Calu3 (cell line): ENCODE results near the gene SLC25A10. TPM values are rescaled to one million over a fixed set of nuclear protein-coding genes. Genes with fewer than 3 reads are reported as not detected.

Experiments used
- BruUV-seq: library from RNA; stranded (reverse); fragments of 400-500 nt; replicated peaks from 2 replicates; lab custom pipeline; 2021; lab: Mats Ljungman, UMichigan
- CTCF ChIA-PET: fragments of 300-600 bp; sonication (Branson Sonifier 250); formaldehyde crosslinking; loops from one replicate; lab custom pipeline; 2022; ENCODE audit warnings: antibody characterized with exemption; lab: Charles Lee
- DNase-seq: peaks from one replicate; pipeline ENCODE4 v3.0.0; 2022
- H3K27ac Mint-ChIP-seq: one replicate; pipeline ENCODE4 v1.8.0; 2022; ENCODE audit warnings: mixed read lengths; ENCODE audit not compliant: unreplicated experiment
- H3K27me3 Mint-ChIP-seq: one replicate; pipeline ENCODE4 v1.8.0; 2022; ENCODE audit warnings: mixed read lengths; ENCODE audit not compliant: unreplicated experiment
- H3K36me3 Mint-ChIP-seq: one replicate; pipeline ENCODE4 v1.8.0; 2022; ENCODE audit warnings: mild to moderate bottlenecking, moderate library complexity, mixed read lengths; ENCODE audit not compliant: insufficient read depth, unreplicated experiment
- H3K4me1 Mint-ChIP-seq: one replicate; pipeline ENCODE4 v1.8.0; 2022; ENCODE audit warnings: mild to moderate bottlenecking, low read depth, mixed read lengths; ENCODE audit not compliant: unreplicated experiment
- H3K4me3 Mint-ChIP-seq: one replicate; pipeline ENCODE4 v1.8.0; 2022; ENCODE audit warnings: mild to moderate bottlenecking, low read depth, moderate library complexity, mixed read lengths; ENCODE audit not compliant: unreplicated experiment
- H3K9me3 Mint-ChIP-seq: one replicate; pipeline ENCODE4 v1.8.0; 2022; ENCODE audit warnings: low read depth, mixed read lengths; ENCODE audit not compliant: unreplicated experiment
- intact Hi-C: fragments of 100-400 bp; cut with micrococcal nuclease; formaldehyde crosslinking; loops from one replicate; pipeline ENCODE4 v1.10.0; 2022; ENCODE audit not compliant: unreplicated experiment
- total RNA-seq: library from RNA; stranded (reverse); gene quantifications from 2 replicates; pipeline ENCODE4 v1.2.3, GENCODE V29; 2022
- TF ChIP-seq, protein P1 (sequence below): fragments of 200-600 bp; IDR thresholded peaks from one replicate; pipeline ENCODE4 v1.8.0; 2022; ENCODE audit warnings: antibody characterized with exemption; ENCODE audit not compliant: unreplicated experiment

Gene SLC25A10
- total RNA-seq, 1 experiment from 2014 or later: 72.3 TPM

DNA sequence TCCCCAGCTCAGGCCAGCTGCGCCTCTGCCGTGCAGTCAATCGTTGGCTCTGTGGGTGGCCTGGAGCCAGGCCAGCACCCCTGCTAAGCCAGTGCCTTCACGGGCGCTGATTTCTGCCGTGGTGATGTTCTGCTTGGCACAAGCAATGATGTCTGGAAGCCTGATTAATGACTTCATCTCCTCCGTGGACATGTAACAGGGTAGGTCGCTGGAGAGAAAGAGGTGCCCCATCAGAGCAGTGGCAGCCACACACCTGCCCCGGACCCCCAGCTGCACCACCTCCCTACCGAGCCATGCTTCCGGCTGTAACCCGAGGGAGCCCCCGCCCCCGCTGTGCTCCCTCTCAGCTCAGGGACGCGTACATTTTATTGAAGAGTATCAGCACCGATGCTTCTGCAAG is 30.4 kb upstream of the SLC25A10 start:
- DNase-seq: no peak
- H3K27me3 Mint-ChIP-seq: no peaks in the 10 kb centered on the region
- H3K4me3 Mint-ChIP-seq: peak overlapping the region; percentile 14
- H3K9me3 Mint-ChIP-seq: no peaks in the 10 kb centered on the region
- H3K27ac Mint-ChIP-seq: no peak overlapping the region
- intact Hi-C loops: no loop called here
- peaks cover 12% of the 10 kb centered on the region for H3K4me1 Mint-ChIP-seq
- BruUV-seq: no TSS peak
- CTCF ChIA-PET: no interaction called here
- peaks cover 63% of the 10 kb centered on the region for H3K36me3 Mint-ChIP-seq
- TF ChIP-seq, protein P1, sequence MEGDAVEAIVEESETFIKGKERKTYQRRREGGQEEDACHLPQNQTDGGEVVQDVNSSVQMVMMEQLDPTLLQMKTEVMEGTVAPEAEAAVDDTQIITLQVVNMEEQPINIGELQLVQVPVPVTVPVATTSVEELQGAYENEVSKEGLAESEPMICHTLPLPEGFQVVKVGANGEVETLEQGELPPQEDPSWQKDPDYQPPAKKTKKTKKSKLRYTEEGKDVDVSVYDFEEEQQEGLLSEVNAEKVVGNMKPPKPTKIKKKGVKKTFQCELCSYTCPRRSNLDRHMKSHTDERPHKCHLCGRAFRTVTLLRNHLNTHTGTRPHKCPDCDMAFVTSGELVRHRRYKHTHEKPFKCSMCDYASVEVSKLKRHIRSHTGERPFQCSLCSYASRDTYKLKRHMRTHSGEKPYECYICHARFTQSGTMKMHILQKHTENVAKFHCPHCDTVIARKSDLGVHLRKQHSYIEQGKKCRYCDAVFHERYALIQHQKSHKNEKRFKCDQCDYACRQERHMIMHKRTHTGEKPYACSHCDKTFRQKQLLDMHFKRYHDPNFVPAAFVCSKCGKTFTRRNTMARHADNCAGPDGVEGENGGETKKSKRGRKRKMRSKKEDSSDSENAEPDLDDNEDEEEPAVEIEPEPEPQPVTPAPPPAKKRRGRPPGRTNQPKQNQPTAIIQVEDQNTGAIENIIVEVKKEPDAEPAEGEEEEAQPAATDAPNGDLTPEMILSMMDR: no peak

DNA sequence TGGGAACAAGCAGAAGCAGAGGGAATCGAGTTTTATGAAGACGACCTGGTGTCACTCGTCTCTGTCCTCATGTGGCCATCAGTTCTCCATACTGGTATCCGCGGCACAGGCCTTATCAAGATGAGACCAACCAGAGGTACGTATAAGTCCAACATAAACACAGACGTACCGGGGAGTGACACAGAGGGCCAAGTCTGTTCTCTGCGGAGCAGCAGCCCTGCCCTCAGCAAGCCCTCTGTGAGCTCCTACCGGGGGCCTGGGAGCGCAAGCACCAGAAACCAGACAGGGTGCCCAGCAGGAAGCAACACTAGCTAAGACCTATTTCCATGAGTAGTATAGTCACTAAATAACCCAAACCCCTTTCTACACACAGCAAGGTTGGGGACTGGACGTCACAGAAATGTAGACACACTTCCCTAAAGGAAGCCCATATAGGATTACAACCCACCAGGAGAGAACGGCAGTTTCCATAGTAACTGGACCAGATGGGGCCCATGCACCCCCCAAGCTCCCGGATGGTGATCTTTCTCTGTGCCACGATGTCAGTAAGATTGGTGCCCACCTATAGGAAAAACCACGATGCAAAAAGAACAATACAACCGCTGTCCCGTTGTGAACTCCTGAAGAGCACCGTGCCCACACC is 29.4 kb upstream of the SLC25A10 start:
- Mint-ChIP-seq H3K9me3 (no peaks in the 10 kb centered on the region), H3K36me3 (peaks cover 72% of the 10 kb centered on the region), H3K4me1 (peaks cover 12% of the 10 kb centered on the region), H3K27me3 (no peaks in the 10 kb centered on the region), H3K4me3 (peak overlapping the region; percentile 71), H3K27ac (peak overlapping the region; percentile 30)
- BruUV-seq: no TSS peak
- intact Hi-C loops: no loop called here
- TF ChIP-seq, protein P1: no peak
- CTCF ChIA-PET: interaction anchor here (1.2 to 2.2 kb wide), 2 partner anchors 19 to 20 kb away, joined by 4 to 8 read pairs; partner anchors contain the start of gene MRPL12
- DNase-seq: no peak

DNA sequence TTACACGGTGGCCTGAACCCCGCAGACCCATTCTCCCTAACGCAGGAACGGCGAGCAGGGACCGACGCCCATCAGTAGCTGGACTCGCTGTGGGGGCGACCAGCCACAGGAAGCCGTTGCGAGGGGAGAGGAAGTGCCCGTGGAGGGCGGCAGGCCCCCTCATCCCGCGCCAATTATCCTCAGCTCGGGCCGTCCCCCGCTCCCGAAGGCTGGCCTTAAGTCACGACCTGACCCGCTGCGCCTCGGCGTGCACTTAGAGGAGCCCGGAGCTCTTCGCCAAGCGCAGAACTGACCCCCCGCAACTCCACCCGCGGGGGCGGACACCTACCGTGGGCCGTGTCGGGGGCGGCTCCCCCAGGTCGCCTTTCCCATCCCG is 28.9 kb upstream of the SLC25A10 start:
- Mint-ChIP-seq H3K4me1 (peaks cover 12% of the 10 kb centered on the region), H3K36me3 (peaks cover 73% of the 10 kb centered on the region), H3K4me3 (peak overlapping the region; percentile 71), H3K27ac (peak overlapping the region; percentile 66), H3K9me3 (no peaks in the 10 kb centered on the region), H3K27me3 (no peaks in the 10 kb centered on the region)
- TF ChIP-seq, protein P1: no peak
- no TSS peak for BruUV-seq
- CTCF ChIA-PET: interaction anchor here (0.6 to 2.2 kb wide), 3 partner anchors 18 to 189 kb away, joined by 4 to 8 read pairs (median 4); partner anchors contain the start of gene MRPL12
- intact Hi-C loops: no loop called here
- DNase-seq: no peak

DNA sequence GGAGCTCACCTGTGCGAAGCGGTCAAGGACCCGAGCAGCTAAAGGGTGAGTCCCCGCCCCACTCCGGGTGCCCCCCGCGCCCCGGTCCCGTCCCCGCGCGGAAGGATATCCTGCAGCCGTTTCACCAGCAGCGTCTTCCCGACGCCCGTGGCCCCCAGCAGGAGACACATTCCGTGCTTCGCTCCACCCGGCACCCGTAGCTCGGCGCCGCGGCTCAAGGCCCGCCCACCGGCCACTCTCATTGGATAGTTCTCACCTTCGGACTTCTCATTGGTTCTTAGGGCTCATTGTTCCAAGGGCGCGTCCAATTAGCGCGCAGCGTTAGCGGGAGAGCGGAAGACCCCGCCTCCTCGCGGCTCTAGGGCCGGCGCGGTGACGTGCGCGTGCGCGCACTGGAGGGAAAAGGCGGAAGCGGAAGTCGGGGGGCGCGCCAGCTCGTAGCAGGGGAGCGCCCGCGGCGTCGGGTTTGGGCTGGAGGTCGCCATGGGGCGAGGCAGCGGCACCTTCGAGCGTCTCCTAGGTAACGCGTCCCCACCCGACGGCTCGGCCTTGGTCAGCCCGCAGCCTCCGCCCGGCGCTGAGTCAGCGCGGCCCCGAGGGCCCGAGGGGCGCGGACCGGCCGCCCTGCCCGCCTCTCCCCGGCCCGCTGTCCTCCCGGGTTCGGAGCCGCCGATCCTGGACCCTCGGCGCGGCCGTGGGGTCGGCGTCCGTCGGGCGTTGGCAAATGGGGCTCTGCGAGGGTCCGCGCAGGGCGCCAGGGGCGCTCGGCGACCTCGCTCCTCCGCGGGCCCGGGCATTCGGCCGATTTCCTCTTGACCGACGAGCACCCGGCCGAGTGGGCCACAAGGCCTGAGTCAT is 28.3 kb upstream of the SLC25A10 start, which contains the start of the genes ARL16 and HGS:
ARL16 (minus strand) TSS at position 214 of the 858 bp plus-strand sequence; CDS start at position 170, 44 bp downstream.
HGS (plus strand) TSS at position 428 of the 858 bp plus-strand sequence; CDS start at position 484, 56 bp downstream.
- intact Hi-C loops: no loop called here
- TF ChIP-seq, protein P1: no peak

More for the DNA sequence above, 28.3 kb upstream of the SLC25A10 start, which contains the start of the genes ARL16 and HGS:
- DNase-seq: peak; percentile 97
- CTCF ChIA-PET: interaction anchor here (0.6 to 2.2 kb wide), 3 partner anchors 17 to 188 kb away, joined by 4 to 8 read pairs (median 4); partner anchors contain the start of gene MRPL12
- no TSS peak for BruUV-seq
- Mint-ChIP-seq H3K4me1 (peaks cover 12% of the 10 kb centered on the region), H3K27me3 (no peaks in the 10 kb centered on the region), H3K36me3 (peaks cover 76% of the 10 kb centered on the region), H3K4me3 (peak within 1 kb of the TSS; percentile 71), H3K27ac (peak within 1 kb of the TSS; percentile 69), H3K9me3 (no peaks in the 10 kb centered on the region)
